Measurements from ENCODE around the gene KLHDC10. TPM values are rescaled to one million over a fixed set of nuclear protein-coding genes. Genes with fewer than 3 reads are reported as not detected.

Gene KLHDC10
- total and polyA plus RNA-seq, 2 of the 13 experiments (the other 11 are each of a cell fraction or from before 2014, with no cell fraction given), result 11.9 to 21.6 TPM

DNA sequence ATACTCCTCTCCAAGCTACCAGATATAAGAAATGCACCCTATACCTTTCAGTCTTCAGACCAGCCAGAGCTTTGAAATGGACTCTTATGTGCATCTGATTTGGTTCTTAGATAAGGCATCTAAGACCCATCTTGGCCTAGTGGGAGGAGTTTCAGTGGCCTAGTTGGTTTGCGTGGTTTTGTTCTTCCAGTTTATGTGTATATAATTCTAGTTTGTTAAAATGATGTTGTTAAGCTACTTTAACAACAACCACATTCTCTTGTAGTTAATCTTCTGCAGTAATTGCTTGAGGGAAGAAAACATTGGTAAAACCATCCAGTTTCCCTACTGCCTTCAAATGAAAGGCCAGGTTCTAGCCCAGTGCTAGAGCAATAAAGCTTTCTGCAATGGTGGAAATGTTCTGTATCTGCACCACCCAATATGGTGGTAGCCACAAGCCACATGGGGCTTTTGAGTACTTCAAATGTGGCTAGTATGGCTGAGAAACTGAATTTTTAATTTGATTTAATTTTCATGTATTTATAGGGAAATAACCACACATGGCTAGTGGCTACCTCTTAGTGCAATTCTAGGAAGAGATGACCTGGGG lies 66.3 kb downstream of the KLHDC10 start:
- no peak overlapping the region for H3K9ac ChIP-seq (ENCODE audit: insufficient read depth, low read depth, low read length)
- H3K4me1 ChIP-seq (ENCODE audit: insufficient read depth, low read length), result no peaks in the 10 kb centered on the region
- no peak for ATAC-seq
- ChIA-PET CTCF (ENCODE audit: low intra/inter-chr PET ratio, low total read pairs) (no interaction called here), POLR2A (no interaction called here)
- intact Hi-C loops (cut with micrococcal nuclease; ENCODE audit: unreplicated experiment) (no loop called here), in situ Hi-C loops (cut with HindIII; ENCODE audit: extremely low pct_ligation_motif_present, low pct_unique_long_range_greater_than_20kb) (no loop called here)
- H3K4me3 ChIP-seq (replicated peaks in 1 of 3; ENCODE audit: insufficient read depth in 1 of 3, low read depth in 2 of 3, low read length in 3 of 3), result no peak overlapping the region
- no peak for DNase-seq (ENCODE audit: low spot score)
- no peaks in the 10 kb centered on the region for H4K20me1 ChIP-seq (ENCODE audit: insufficient read depth, low read length)
- no peak overlapping the region for H3K27ac ChIP-seq (ENCODE audit: extremely low read length, insufficient read depth, low read length)
- no TSS peak for BruUV-seq (replicated peaks)
- no peak overlapping the region for H2AFZ ChIP-seq (ENCODE audit: low read length)
- H3K27me3 ChIP-seq (ENCODE audit: control insufficient read depth in 1 of 2, insufficient read depth in 2 of 2, low read length in 2 of 2), result no peaks in the 10 kb centered on the region
- WGBS (ENCODE audit: low lambda C conversion rate), result 93% methylated on average over 1 of the region's 1 CpG
- H3K9me3 ChIP-seq (ENCODE audit: low read length), result no peaks in the 10 kb centered on the region
- peaks cover 0 to 20% of the 10 kb centered on the region in 2 experiments; a peak in 2 of 5 replicates for H3K36me3 ChIP-seq (replicated peaks in 1 of 2; ENCODE audit: control insufficient read depth in 1 of 2, insufficient read depth in 2 of 2, low read length in 2 of 2)
- H3K79me2 ChIP-seq (ENCODE audit: insufficient read depth, low read length), result no peaks in the 10 kb centered on the region
- H3K4me2 ChIP-seq (ENCODE audit: low read depth, low read length), result no peak overlapping the region
- no peak for FAIRE-seq
- TF ChIP-seq ZNF841 (CRISPR knock-in tag; IDR thresholded peaks at IDR 0.05; ENCODE audit: borderline replicate concordance) (no peak), ARNT (IDR thresholded peaks at IDR 0.05) (no peak), KAT8 (CRISPR knock-in tag; IDR thresholded peaks at IDR 0.05) (no peak), LCORL (IDR thresholded peaks at IDR 0.05) (no peak), LCORL (CRISPR knock-in tag; IDR thresholded peaks at IDR 0.05) (no peak), HDAC6 (IDR thresholded peaks at IDR 0.05; ENCODE audit: low read depth, low read length) (no peak), IRF2 (CRISPR knock-in tag; IDR thresholded peaks at IDR 0.05) (no peak), ZNF34 (CRISPR knock-in tag; IDR thresholded peaks at IDR 0.05; ENCODE audit: borderline replicate concordance) (no peak), SMAD3 (CRISPR knock-in tag; IDR thresholded peaks at IDR 0.05) (no peak), REL (CRISPR knock-in tag; conservative IDR thresholded peaks at IDR 0.05) (no peak), RXRA (CRISPR knock-in tag; IDR thresholded peaks at IDR 0.05) (no peak), ZNF3 (CRISPR knock-in tag; IDR thresholded peaks at IDR 0.05) (no peak), ZNF30 (CRISPR knock-in tag; IDR thresholded peaks at IDR 0.05) (no peak), RCOR2 (CRISPR knock-in tag; IDR thresholded peaks at IDR 0.05) (no peak)
- TF ChIP-seq, protein P1, sequence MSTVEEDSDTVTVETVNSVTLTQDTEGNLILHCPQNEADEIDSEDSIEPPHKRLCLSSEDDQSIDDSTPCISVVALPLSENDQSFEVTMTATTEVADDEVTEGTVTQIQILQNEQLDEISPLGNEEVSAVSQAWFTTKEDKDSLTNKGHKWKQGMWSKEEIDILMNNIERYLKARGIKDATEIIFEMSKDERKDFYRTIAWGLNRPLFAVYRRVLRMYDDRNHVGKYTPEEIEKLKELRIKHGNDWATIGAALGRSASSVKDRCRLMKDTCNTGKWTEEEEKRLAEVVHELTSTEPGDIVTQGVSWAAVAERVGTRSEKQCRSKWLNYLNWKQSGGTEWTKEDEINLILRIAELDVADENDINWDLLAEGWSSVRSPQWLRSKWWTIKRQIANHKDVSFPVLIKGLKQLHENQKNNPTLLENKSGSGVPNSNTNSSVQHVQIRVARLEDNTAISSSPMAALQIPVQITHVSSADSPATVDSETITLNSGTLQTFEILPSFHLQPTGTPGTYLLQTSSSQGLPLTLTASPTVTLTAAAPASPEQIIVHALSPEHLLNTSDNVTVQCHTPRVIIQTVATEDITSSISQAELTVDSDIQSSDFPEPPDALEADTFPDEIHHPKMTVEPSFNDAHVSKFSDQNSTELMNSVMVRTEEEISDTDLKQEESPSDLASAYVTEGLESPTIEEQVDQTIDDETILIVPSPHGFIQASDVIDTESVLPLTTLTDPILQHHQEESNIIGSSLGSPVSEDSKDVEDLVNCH (CRISPR knock-in tag; IDR thresholded peaks at IDR 0.05), result no peak
- TF ChIP-seq, protein P2, sequence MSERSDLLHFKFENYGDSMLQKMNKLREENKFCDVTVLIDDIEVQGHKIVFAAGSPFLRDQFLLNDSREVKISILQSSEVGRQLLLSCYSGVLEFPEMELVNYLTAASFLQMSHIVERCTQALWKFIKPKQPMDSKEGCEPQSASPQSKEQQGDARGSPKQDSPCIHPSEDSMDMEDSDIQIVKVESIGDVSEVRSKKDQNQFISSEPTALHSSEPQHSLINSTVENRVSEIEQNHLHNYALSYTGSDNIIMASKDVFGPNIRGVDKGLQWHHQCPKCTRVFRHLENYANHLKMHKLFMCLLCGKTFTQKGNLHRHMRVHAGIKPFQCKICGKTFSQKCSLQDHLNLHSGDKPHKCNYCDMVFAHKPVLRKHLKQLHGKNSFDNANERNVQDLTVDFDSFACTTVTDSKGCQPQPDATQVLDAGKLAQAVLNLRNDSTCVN (CRISPR knock-in tag; IDR thresholded peaks at IDR 0.05; ENCODE audit: borderline replicate concordance), result no peak
- TF ChIP-seq, protein P3, sequence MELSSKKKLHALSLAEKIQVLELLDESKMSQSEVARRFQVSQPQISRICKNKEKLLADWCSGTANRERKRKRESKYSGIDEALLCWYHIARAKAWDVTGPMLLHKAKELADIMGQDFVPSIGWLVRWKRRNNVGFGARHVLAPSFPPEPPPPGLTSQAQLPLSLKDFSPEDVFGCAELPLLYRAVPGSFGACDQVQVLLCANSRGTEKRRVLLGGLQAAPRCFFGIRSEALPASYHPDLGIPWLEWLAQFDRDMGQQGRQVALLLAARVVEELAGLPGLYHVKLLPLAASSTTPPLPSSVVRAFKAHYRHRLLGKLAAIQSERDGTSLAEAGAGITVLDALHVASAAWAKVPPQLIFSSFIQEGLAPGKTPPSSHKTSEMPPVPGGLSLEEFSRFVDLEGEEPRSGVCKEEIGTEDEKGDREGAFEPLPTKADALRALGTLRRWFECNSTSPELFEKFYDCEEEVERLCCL (CRISPR knock-in tag; IDR thresholded peaks at IDR 0.05; ENCODE audit: borderline replicate concordance), result no peak
- TF ChIP-seq, protein P4, sequence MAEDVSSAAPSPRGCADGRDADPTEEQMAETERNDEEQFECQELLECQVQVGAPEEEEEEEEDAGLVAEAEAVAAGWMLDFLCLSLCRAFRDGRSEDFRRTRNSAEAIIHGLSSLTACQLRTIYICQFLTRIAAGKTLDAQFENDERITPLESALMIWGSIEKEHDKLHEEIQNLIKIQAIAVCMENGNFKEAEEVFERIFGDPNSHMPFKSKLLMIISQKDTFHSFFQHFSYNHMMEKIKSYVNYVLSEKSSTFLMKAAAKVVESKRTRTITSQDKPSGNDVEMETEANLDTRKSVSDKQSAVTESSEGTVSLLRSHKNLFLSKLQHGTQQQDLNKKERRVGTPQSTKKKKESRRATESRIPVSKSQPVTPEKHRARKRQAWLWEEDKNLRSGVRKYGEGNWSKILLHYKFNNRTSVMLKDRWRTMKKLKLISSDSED (CRISPR knock-in tag; IDR thresholded peaks at IDR 0.05), result no peak
- TF ChIP-seq, protein P5, sequence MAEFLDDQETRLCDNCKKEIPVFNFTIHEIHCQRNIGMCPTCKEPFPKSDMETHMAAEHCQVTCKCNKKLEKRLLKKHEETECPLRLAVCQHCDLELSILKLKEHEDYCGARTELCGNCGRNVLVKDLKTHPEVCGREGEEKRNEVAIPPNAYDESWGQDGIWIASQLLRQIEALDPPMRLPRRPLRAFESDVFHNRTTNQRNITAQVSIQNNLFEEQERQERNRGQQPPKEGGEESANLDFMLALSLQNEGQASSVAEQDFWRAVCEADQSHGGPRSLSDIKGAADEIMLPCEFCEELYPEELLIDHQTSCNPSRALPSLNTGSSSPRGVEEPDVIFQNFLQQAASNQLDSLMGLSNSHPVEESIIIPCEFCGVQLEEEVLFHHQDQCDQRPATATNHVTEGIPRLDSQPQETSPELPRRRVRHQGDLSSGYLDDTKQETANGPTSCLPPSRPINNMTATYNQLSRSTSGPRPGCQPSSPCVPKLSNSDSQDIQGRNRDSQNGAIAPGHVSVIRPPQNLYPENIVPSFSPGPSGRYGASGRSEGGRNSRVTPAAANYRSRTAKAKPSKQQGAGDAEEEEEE (CRISPR knock-in tag; IDR thresholded peaks at IDR 0.05; ENCODE audit: borderline replicate concordance), result no peak
